SU-DHL-6 (cell line): ENCODE results near the gene ERVFRD-1.

ENCODE experiments used
- H2AFZ ChIP-seq: fragments of 200-600 bp; sonication (generic); 2 replicates; pipeline ENCODE4 v1.6.1; 2014; ENCODE audit warnings: low read depth, mild to moderate bottlenecking, moderate library complexity, mixed read lengths, antibody characterized with exemption, low read length; ENCODE audit not compliant: severe bottlenecking
- H3F3A ChIP-seq: fragments of 200-600 bp; shearing (Covaris generic); 2 replicates; pipeline ENCODE4 v1.6.0; 2016; ENCODE audit warnings: antibody characterized with exemption, mild to moderate bottlenecking; ENCODE audit not compliant: insufficient read depth
- H3K27ac ChIP-seq: fragments of 200-600 bp; sonication (generic); 2 replicates; pipeline ENCODE4 v1.5.1; 2016; ENCODE audit warnings: low read depth, mild to moderate bottlenecking, low read length, moderate library complexity, mixed read lengths
- H3K27me3 ChIP-seq: fragments of 200-600 bp; sonication (generic), shearing (Covaris generic); 2 replicates; pipeline ENCODE4 v1.6.0; 2014; ENCODE audit warnings: mild to moderate bottlenecking, low read length
- H3K36me3 ChIP-seq: fragments of 200-600 bp; sonication (generic); 2 replicates; pipeline ENCODE4 v1.6.1; 2014; ENCODE audit warnings: mild to moderate bottlenecking, low read length, mixed read lengths
- H3K4me2 ChIP-seq: fragments of 300-600, 200-600 bp; shearing (Covaris generic), sonication (generic); 2 replicates; pipeline ENCODE4 v1.6.0; 2014; ENCODE audit warnings: low read length, low read depth, mild to moderate bottlenecking; ENCODE audit not compliant: poor library complexity, severe bottlenecking
- H3K4me3 ChIP-seq: fragments of 200-600 bp; sonication (generic); 2 replicates; pipeline ENCODE4 v1.5.1; 2014; ENCODE audit warnings: antibody characterized with exemption, low read length, mild to moderate bottlenecking, mixed read lengths; ENCODE audit not compliant: insufficient read depth, poor library complexity, severe bottlenecking
- H3K79me2 ChIP-seq: fragments of 200-600 bp; sonication (generic); 2 replicates; pipeline ENCODE4 v1.6.1; 2014; ENCODE audit warnings: mild to moderate bottlenecking, low read length, moderate library complexity; ENCODE audit not compliant: insufficient read depth
- H3K9ac ChIP-seq: fragments of 200-600 bp; sonication (generic); 2 replicates; pipeline ENCODE4 v1.7.0; 2014; ENCODE audit warnings: mild to moderate bottlenecking, low read length
- H3K9me2 ChIP-seq: fragments of 200-600 bp; sonication (generic); replicated peaks from 2 replicates; pipeline ENCODE4 v1.6.1; 2014; ENCODE audit warnings: low read length; ENCODE audit not compliant: insufficient read depth
- H3K9me3 ChIP-seq: fragments of 200-600 bp; sonication (generic); 2 replicates; pipeline ENCODE4 v1.6.1; 2014; ENCODE audit warnings: low read length, mixed read lengths; ENCODE audit not compliant: insufficient read depth
- H4K20me1 ChIP-seq: fragments of 200-600 bp; sonication (generic); 2 replicates; pipeline ENCODE4 v1.6.1; 2014; ENCODE audit warnings: low read depth, mild to moderate bottlenecking, antibody characterized with exemption, low read length, moderate library complexity, mixed read lengths
- CTCF ChIP-seq: fragments of 200-600 bp; sonication (generic); IDR thresholded peaks from one replicate; pipeline ENCODE4 v1.5.1; 2017; ENCODE audit warnings: antibody characterized with exemption, mild to moderate bottlenecking, low read length, moderate library complexity; ENCODE audit not compliant: insufficient read depth, poor library complexity, severe bottlenecking
- EZH2phosphoT487 ChIP-seq: fragments of 200-600 bp; sonication (generic), shearing (Covaris generic); conservative IDR thresholded peaks from 2 replicates; pipeline ENCODE4 v1.6.1; 2018; ENCODE audit warnings: mild to moderate bottlenecking, antibody characterized with exemption, low read length, moderate library complexity, mixed read lengths

ERVFRD-1 gene

GRCh38 chr6:11128608-11129007 lies 17.1 kb upstream of the ERVFRD-1 start:
- H3K27ac ChIP-seq: no peak overlapping the region
- peaks cover 96% of the 10 kb centered on the region for H3K79me2 ChIP-seq
- H4K20me1 ChIP-seq: peaks cover 15% of the 10 kb centered on the region
- no peaks in the 10 kb centered on the region for H3K9me2 ChIP-seq
- H2AFZ ChIP-seq: no peak overlapping the region
- no peaks in the 10 kb centered on the region for H3K9me3 ChIP-seq
- H3F3A ChIP-seq: peaks cover 4% of the 10 kb centered on the region; the same call in 1 of the 2 replicates
- H3K36me3 ChIP-seq: no peaks in the 10 kb centered on the region
- no peak overlapping the region for H3K9ac ChIP-seq
- H3K4me3 ChIP-seq: no peak overlapping the region
- no peaks in the 10 kb centered on the region for H3K27me3 ChIP-seq
- H3K4me2 ChIP-seq: no peak overlapping the region
- no peak for TF ChIP-seq CTCF
- TF ChIP-seq EZH2phosphoT487: no peak

- Histone ChIP-seq H4K20me1 (peaks cover 9% of the 10 kb centered on the region), H3F3A (no peaks in the 10 kb centered on the region; the same call in 1 of the 2 replicates), H3K4me3 (no peak overlapping the region), H3K27me3 (no peaks in the 10 kb centered on the region), H3K9me2 (no peaks in the 10 kb centered on the region), H3K9ac (no peak overlapping the region), H3K79me2 (peaks cover 96% of the 10 kb centered on the region), H3K27ac (no peak overlapping the region), H3K9me3 (no peaks in the 10 kb centered on the region), H3K4me2 (no peak overlapping the region), H3K36me3 (no peaks in the 10 kb centered on the region), H2AFZ (no peak overlapping the region)
- TF ChIP-seq CTCF: no peak
- TF ChIP-seq EZH2phosphoT487: no peak
Measured at GRCh38 chr6:11126876-11127275, 15.4 kb upstream of the ERVFRD-1 start.

GRCh38 chr6:11123978-11124377 lies 12.5 kb upstream of the ERVFRD-1 start:
- Histone ChIP-seq H2AFZ (no peak overlapping the region), H3K9ac (no peak overlapping the region), H4K20me1 (peaks cover 7% of the 10 kb centered on the region; the same call in 1 of the 2 replicates), H3K9me3 (no peaks in the 10 kb centered on the region), H3K4me3 (no peak overlapping the region), H3K27me3 (no peaks in the 10 kb centered on the region), H3K36me3 (no peaks in the 10 kb centered on the region), H3K79me2 (peaks cover 96% of the 10 kb centered on the region), H3K27ac (no peak overlapping the region), H3K4me2 (no peak overlapping the region), H3K9me2 (no peaks in the 10 kb centered on the region), H3F3A (no peaks in the 10 kb centered on the region)
- no peak for TF ChIP-seq CTCF
- TF ChIP-seq EZH2phosphoT487: no peak

- H3F3A ChIP-seq: no peaks in the 10 kb centered on the region
- no peak overlapping the region for H3K27ac ChIP-seq
- no peaks in the 10 kb centered on the region for H3K27me3 ChIP-seq
- H3K36me3 ChIP-seq: no peaks in the 10 kb centered on the region
- no peaks in the 10 kb centered on the region for H3K9me2 ChIP-seq
- no peak overlapping the region for H3K4me3 ChIP-seq
- H3K79me2 ChIP-seq: peaks cover 96% of the 10 kb centered on the region
- no peak overlapping the region for H2AFZ ChIP-seq
- H4K20me1 ChIP-seq: peaks cover 15% of the 10 kb centered on the region
- no peak for TF ChIP-seq CTCF
- no peak for TF ChIP-seq EZH2phosphoT487
- H3K9ac ChIP-seq: no peak overlapping the region
- no peaks in the 10 kb centered on the region for H3K9me3 ChIP-seq
- H3K4me2 ChIP-seq: no peak overlapping the region
Measured at GRCh38 chr6:11122380-11122779, 10.9 kb upstream of the ERVFRD-1 start.
